HG02610 (cell line): ENCODE measurements around the gene RNASEL.

Experiments
- ATAC-seq: cut with Tn5 transposase; IDR thresholded peaks from one replicate; pipeline ENCODE4 v1.9.1; 2021; ENCODE audit warnings: mild to moderate bottlenecking, moderate library complexity; ENCODE audit not compliant: unreplicated experiment

Gene RNASEL

DNA sequence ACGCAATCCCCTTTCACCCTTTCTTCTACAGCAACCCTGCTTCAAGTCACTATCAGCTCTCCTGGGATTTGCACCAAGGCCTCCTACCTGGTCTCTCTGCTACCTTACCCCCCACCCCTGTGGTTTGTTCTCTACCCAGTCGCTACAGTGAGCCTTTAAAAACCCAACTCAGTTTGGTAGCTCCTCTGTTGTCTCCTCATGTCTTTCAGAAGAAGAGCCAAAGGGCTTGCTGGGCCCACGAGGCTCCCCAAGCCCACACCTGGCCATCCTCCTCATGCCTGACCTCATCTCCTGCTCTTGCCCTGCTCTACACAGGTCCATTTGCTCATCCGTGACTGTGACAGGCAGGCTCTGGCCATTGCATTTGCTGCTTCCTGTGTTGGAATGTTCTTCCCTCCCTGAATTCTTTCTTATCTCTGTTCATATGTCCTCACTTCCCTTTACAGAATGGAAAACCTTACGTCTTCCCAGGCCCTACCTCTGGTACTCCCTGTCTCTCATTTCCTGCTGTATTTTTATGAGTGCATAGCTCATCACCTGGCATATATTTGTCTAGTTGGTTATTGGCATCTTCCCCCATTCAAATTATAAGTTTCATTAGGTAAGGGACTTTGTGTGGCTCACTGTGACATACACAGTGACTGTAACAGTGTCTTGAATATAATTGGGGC lies 11.8 kb upstream of the RNASEL start:
- ATAC-seq: no peak

DNA sequence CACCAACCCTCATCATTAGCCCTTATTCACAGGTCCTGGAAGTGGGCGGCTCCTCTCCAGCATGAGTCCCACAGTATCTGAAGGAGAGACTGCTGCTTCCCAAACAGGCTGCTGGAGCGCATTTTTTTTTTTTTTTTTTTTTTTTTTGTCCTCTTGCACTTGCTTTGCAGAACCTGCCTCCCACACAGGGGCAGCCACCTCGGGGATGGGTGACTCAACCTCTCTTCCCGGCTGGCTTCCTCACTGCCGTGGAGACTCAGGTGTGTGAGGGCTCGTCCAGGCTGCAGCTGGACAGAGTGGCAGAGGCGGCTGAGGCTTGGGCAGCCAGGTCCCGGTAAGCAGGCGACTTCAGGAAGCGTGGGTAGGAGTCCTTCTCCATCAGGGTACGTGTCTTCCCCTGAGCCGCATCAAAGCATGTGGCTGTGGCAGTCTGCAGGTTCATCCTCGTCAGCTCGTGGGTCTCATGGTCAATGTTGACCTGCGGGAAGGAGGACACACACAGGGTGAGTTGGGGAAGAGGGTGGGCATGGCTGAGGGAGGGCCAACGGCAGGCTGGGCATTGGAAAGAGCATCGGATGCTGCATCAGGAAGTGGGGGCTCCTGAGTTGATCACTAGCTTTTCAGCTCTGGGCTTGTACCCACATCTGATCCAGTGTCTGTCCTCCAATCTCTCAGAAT lies 11.1 kb upstream of the RNASEL start:
- no peak for ATAC-seq

DNA sequence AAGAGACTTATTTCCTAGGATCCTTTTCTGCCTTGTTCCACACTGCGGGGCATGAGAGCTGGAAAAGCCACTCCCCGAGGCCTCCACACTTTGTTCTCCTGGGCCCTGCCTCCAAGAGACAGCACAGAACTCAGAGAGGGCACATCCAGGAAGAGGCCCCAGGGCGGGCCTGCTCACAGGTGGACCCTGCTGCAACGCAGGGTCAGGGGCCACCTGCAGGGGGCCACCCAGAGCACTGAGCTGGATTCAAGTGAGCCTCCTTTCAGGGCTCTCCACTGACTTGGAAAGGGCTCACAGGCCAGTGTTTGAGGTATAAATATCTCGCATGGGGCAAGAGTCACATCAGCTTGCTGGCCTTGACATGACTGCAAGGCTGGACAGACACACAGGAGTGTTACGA lies 10.3 kb upstream of the RNASEL start:
- ATAC-seq: no peak

DNA sequence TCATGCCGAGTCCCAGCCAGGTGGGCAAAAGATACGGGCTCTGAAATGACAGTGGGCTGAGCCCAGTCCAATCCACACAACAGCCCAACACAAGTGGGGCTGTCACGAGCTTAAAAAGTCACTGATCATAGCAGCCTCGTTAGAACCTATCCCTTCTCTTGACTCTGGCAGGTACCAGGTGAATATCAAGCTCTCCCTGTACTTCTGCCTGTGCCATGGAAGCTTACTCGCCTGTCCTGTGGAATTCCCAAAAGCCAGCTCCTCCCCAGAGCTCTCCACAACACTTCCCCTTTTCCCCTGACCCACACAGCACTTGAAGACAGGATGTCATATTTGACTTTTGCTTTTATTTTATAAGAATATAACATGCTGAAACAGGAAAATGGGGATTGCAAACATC lies 9.2 kb upstream of the RNASEL start:
- no peak for ATAC-seq

DNA sequence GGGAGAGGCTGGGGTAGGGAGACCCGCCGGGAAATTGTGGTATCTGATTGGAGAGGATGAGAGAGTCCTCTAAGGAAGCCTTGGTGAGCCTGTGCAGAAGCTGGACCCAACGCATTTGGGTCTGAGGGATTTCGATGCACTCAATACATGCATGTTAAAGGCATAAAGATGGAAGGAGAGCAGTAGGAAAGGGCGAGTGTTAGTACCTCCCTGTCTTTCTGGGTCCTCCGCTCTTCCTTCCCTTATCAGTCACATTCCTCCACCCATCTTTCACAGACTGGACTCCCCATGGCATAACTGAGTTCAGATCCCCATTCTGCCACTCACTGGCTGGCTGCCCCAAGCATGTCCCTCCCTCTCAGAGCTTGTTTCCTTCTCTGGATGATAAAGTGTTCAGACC lies 7.9 kb upstream of the RNASEL start:
- ATAC-seq: no peak

DNA sequence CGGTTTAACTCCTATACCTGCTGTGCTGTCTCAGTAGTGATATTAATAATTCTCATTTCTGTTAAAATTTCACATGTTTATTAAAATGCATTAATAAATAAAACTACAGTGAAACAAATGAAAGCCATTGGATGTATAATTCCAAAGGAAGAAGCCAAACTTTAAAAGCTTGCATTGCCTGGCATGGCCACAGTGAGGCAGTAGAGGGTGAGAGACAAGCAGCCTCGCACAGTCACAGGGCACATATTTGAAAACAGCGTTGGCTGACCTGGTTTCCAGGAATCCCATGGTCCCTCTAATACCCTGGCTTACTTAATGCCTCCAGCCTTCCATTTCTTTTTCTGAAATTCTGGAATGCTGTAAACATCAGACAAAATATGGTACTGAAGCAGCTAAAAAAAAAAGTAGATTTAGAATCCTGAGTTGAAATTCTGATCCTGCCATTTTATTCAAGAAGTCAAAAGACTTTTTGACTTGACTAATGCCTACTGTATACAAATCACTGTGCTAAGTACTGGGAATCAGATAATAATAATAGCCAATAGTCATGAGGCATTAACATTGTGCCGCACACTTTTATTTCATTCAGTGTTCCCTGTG lies 6.7 kb upstream of the RNASEL start:
- no peak for ATAC-seq

DNA sequence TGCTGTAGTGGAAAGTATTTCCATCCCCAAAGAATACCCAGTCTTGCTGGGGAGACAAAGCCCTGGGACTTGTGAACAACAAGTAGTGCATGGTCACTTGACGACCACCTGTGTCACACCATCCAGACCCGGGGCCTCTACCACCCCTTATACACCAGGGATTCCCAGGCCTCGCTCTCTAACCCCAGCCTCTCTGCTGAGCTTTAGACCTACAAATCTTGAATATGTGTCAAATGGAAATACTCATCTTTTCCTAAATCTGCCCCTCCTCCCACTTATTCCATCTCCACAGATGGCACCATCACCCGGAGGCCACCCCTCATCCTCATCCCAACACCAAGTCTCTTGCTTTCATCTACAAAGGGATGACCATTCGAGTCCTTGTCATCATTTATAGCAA lies 875 bp upstream of the RNASEL start:
- no peak for ATAC-seq

DNA sequence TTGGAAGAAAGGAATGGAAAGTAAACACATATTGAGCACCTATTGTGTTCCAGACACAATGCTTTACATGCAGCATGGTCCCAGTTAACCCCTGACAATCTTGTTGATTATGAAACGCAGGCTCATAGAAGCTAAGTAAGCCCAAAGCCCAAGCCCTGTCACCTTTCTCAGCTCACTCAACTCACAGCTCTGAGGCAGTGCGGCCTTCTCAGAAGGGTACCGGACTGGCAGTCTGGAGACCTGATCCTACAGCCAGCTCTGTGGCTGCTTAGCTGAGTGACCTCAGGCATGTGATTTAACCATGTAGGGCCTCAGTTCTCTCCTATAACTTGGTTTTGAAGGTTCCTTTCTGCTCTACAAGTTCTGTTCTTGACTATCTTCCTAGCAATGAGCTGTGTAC lies 464 bp upstream of the RNASEL start:
- no peak for ATAC-seq

DNA sequence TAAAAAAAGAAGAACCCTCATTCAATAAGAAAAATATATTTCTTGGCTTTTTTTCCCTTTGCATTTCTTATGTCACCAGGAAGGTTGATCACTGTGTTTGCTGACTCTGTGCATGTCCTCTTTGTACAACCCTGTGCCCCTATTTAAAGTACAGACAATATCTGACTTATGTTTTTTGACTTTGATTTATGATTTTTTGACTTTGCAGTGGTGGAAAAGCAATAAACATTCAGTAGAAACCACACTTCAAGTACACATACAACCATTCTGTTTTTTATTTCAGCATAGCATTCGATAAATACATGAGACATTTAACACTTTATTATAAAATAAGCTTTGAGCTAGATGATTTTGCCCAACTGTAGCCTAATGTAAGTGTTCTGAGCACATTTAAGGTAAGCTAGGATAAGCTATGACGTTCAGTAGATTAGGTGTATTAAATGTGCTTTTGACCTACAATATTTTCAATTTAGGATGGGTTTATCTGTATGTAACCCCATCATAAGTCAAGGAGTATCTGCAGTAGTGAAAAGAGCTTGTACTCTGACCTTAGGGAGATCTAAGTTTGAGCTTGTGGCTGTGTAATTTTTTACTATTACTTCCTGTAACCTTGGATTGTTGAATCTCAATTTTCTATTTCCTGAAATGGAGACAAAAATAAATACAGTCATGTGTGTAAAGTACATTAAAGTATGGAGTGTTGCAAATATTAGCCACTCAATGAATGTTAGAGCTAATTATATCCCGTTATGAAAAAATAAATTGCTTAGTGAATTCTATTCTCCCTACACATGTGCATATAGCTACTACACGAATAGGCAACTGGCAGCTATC lies 1.2 kb downstream of the RNASEL start:
- ATAC-seq: no peak

DNA sequence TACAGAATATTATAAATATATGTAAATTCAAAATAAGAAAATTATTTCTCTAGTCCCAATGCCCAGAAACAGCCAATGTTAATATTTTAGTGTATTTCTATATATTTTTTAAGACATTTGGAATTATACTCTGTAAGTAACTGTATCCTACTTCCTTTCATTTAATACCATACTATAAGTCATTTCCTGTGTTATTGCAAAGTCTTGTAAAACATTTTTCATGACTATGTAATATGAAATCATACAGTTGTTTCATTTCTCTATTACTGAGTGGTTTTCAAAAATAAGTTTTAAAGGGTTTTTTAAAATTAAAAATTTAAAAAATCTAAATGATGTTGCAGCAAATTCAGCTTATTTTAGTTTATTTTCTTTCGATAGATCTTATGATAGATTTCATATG lies 2.0 kb downstream of the RNASEL start:
- no peak for ATAC-seq

DNA sequence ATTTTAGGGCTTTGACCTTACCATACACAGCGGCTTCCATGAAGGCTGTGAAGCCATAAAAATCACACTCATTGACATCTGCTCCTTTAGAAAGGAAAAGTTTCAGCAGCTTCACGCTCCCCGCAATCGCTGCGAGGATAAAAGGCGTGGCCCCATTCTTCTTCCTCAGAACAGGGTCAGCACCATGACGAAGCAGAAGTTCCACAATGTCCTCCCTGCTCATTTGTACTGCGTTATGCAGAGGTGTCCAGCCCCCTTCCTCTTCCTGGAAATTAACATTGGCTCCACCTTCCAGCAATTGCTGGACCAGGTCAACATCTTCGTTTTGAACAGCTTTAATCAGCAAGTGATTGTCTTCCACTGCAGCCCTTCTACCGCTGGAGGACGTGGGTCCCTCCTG lies 2.7 kb downstream of the RNASEL start:
- no peak for ATAC-seq

DNA sequence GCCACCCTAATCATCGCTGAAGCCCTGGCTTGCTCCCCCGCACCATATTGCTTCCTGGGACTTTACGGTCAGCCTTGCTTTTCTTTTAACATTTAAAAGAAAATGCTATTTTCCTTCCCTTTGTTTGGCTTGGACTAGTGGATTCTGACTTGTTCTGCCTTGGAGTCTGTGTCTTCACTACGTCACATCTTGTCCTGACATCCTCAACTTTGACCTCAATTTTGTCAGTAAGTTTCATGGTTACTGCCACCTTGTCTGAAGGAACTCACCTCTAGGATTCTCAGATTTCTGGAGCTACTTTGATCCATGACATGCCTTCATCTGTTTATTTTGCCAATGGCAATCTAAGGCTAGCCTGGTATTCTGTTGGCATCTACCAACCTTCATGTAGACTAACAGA lies 4.3 kb downstream of the RNASEL start:
- ATAC-seq: no peak

DNA sequence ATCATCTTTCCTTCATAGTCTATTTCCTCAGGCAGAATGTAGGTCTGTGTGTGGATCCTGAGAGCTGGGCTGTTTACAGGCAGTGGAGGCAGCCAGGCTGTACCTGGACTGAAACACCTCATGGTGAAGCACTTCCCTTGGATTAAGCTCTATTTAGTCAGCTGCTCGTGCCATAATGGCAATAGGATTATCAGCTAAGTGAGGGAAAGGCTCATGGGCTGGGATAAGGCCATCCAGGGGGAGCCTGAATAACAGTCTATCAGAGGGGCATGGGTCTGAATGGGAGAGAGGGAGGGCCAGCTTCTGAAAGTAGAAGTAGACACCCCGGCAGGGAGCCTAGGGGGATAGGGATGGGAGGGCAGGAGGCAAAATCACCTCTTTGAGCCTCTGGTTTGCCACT lies 8.3 kb downstream of the RNASEL start:
- ATAC-seq: no peak

DNA sequence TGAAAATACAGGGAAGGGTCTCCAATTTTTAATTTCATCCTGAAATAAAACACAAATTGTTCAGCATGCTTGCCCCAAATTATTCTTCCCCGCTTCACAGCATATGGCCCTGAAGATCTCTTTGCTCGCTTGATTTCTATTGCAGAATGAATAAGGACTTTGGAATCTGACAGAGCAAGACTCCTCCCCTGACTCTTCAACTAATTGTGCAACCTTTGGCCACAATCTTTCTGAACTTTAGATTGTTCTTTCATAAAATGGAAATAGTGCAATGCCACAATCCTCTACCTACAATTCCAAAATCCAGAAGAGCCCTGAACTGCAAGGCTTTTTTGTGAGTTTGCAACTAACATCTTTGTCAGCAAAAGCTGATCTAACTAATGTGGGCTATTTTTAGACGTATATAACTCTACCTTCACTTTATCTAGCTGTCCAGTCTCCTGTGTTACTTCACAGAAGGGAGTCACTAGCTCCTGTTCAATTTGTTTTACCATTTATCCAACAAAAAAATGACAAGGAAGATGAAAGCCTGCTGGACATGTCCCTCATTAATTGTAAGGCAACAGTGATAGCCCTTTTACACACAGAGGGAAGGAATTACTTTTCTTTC lies 13.4 kb downstream of the RNASEL start:
- ATAC-seq: no peak

DNA sequence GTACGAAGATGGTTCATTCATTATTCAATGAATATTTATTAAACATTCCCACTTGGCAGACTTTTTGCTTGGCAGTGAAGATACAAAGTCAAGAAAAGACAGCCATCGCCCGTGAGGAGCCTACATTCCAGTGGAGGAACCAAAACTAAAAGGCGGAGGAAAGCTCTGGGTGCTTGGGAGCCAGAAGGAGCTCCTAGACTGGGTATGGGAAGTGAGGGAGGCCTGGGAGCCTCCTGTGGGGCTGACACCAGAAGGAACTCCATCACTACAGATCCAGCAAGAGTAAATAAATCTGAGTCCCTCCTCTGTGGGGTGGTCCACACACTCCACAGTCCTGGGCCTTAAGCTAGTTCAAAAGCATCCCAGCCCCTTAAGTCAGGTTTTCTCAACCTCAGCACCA lies 14.9 kb downstream of the RNASEL start:
- no peak for ATAC-seq

DNA sequence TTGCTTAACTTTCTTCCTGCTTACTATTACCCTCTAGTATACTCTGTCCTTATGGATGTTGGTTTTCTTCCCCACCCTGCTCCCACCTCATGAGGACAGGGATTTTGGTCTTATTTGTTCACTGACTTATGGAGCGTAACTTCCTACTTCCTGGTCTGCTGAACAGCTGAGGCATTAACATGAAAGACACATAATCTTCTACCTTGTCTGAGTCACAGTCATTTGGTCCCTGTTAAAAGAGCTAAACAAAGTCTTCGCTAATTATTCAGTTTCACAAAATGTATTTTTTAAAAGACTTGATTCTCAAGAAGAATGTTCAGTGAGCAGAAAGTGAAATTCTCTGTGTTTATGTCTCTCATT lies 18.5 kb downstream of the RNASEL start:
- ATAC-seq: no peak

DNA sequence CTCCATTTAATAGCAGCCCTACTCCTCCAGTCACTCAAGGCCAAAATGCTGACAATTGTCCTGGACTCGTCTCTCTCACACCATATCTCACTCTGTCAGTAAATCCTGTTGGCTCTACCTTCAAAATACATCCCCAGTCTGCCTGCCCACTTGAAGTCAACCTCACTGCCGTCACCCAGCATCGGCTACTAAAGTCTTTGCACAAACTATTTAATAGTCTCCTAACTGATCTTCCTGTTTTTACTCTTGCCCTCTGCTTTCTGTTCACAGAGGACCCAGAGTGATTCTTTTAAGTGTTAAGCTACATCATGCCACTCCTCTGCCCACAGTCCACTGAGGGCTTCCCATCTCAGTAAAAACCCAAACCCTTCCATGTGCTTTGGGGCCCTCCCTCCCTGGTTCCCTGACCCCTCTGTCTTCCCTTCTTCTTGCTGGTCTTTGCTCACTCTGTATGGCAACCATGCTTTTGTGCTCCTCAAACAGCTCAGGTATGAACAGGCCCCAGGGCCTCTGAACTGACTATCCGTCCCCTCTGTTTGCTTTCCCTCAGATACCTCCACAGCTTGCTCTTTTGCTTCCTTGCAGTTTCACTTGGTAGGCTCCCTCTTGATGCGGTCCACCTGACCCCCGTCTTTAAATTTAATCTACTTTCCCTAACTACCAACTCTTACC lies 19.0 kb downstream of the RNASEL start:
- no peak for ATAC-seq

DNA sequence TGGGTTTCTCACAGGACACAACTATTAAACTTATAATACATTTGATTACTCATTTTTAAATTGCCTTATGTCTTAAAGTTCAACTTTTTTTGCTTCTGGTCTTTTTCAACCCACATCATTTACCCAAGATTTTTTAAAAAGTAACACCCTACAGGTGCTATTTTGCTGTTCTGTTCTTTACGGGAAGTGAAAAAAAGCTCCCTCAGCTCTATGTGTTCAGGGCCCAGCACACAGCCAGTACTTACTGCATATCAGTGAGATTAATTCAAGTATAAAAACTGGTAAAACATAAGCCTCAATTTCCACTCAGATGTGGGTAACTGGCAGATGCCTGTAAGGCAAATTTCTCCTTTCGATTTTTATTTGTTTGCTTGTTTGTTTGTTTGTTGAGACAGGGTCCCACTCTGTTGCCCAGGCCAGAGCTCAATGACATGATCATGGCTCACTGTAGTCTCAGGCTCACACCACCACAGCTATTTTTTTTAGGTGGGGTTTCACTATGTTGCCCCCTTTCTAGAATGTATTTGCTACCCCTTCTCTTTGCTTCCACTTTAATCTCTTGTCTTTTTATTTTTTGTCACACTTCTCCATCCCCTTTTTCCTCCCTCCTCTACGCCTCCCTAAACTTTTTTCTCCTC lies 20.3 kb downstream of the RNASEL start:
- ATAC-seq: no peak

DNA sequence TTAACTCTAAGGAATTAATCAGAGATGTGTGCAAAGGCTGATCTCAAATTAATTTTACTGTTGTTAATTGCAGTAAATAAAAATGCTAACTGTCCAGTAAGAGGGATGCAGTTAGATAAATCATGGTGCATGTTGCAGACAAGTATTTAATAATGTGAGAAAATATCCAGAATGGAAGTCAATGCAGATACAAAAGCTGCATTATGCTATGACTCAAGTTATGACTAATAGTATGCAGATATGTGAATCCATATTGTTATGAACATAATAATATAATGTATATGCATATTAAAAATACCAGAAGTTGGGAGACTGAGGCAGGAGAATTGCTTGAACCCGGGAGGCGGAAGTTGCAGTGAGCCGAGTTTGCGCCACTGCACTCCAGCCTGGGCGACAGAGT lies 21.4 kb downstream of the RNASEL start:
- no peak for ATAC-seq

DNA sequence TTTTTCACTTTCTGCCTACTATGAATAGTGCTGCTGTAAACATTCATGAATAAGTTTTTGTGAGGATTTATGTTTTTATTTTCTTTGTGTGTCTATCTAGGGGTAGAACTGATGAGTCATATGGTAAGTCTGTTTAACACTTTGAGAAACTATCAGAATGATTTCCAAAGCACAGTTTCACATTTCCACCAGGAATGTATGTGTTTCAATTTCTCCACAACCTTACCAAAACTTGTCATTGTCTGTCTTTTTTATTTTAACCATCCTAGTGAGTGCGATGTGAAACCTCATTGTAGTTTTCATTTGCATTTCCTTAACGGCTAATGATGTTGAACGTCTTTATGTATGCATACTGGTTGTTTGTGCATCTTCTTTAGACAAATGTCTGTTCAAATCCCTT lies 23.5 kb downstream of the RNASEL start:
- no peak for ATAC-seq
